Neural crest cell (in vitro differentiated cells): ENCODE data around the gene TMEM138. TPM values are rescaled to one million over a fixed set of nuclear protein-coding genes. Genes with fewer than 3 reads are reported as not detected.

Source experiments
- DNase-seq: peaks from one replicate; pipeline ENCODE4 v3.0.0; 2021; ENCODE audit warnings: low read depth, mixed read lengths, low spot score
- H3K27ac Mint-ChIP-seq: one replicate; pipeline ENCODE4 v1.8.0; 2021; ENCODE audit warnings: mild to moderate bottlenecking, mixed read lengths; ENCODE audit not compliant: unreplicated experiment
- H3K27me3 Mint-ChIP-seq: 2 replicates; pipeline ENCODE4 v1.8.0; 2021; ENCODE audit warnings: low read depth, mild to moderate bottlenecking, mixed read lengths
- H3K36me3 Mint-ChIP-seq: 2 replicates; pipeline ENCODE4 v1.8.0; 2021; ENCODE audit warnings: low read depth, mild to moderate bottlenecking, mixed read lengths
- H3K4me1 Mint-ChIP-seq: 2 replicates; pipeline ENCODE4 v1.8.0; 2021; ENCODE audit warnings: mixed read lengths
- H3K4me3 Mint-ChIP-seq: one replicate; pipeline ENCODE4 v1.8.0; 2021; ENCODE audit warnings: mild to moderate bottlenecking, mixed read lengths
- H3K9me3 Mint-ChIP-seq: 2 replicates; pipeline ENCODE4 v1.8.0; 2021; ENCODE audit warnings: mixed read lengths
- total RNA-seq: library from RNA; stranded (reverse); gene quantifications from 2 replicates; pipeline ENCODE4 v1.2.1, GENCODE V29; 2021
- TF ChIP-seq, protein P1 (sequence below): fragments of 200-600 bp; sonication (generic); conservative IDR thresholded peaks from 2 replicates; pipeline ENCODE4 v1.5.0; 2021; ENCODE audit warnings: antibody characterized with exemption, mild to moderate bottlenecking

Gene TMEM138
- total RNA-seq, 1 donor from 2014 or later: 47.8 TPM

DNA sequence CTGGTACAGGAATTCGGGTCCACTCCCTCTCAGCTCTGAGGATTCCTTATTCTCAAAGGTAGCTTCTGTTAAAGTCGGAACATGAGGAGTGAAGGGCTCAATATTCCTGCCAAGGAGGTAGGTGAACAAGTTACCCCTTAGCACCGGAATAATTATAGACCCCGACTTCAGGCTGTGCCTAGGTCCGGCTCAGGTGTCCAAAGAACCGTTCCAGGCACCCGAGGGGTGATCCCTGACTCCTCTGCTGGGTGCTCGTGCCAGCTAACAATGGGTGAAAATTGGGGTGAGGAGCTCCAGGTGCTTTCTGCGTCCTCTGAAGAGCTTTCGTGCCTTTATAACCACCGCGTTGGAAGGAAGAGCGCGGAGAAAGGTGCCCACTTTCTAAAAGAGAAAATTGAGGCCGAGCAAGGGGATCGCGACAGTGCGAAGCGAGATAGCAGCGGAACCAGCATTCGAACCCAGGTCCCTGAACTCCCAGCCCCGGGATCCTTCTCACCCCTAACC, 885 bp upstream of the TMEM138 start:
- H3K4me3 Mint-ChIP-seq: peak overlapping the region; percentile 100
- TF ChIP-seq, protein P1, sequence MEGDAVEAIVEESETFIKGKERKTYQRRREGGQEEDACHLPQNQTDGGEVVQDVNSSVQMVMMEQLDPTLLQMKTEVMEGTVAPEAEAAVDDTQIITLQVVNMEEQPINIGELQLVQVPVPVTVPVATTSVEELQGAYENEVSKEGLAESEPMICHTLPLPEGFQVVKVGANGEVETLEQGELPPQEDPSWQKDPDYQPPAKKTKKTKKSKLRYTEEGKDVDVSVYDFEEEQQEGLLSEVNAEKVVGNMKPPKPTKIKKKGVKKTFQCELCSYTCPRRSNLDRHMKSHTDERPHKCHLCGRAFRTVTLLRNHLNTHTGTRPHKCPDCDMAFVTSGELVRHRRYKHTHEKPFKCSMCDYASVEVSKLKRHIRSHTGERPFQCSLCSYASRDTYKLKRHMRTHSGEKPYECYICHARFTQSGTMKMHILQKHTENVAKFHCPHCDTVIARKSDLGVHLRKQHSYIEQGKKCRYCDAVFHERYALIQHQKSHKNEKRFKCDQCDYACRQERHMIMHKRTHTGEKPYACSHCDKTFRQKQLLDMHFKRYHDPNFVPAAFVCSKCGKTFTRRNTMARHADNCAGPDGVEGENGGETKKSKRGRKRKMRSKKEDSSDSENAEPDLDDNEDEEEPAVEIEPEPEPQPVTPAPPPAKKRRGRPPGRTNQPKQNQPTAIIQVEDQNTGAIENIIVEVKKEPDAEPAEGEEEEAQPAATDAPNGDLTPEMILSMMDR: no peak
- H3K27ac Mint-ChIP-seq: peak overlapping the region; percentile 99
- peaks cover 36% of the 10 kb centered on the region for H3K4me1 Mint-ChIP-seq
- no peak for DNase-seq
- no peaks in the 10 kb centered on the region for H3K27me3 Mint-ChIP-seq
- H3K36me3 Mint-ChIP-seq: peaks cover 2% of the 10 kb centered on the region
- no peaks in the 10 kb centered on the region for H3K9me3 Mint-ChIP-seq

DNA sequence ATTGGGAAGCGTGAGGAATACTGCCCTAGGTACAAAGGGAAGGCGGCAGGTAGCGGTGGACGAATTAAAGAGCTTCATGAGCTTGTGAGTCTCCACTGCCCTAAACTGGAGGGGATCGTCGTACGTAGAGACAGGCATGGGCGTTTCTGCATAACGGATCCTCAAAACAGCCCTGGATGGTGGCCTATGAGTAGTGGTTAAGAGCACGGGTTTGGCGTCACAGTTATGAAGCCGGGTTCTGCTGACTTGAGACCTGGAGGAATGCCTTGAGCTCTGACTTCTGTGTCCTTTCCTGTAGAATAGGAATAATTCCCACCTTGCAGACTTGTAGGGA, 335 bp downstream of the TMEM138 start:
- H3K4me1 Mint-ChIP-seq: peaks cover 36% of the 10 kb centered on the region
- TF ChIP-seq, protein P1: no peak
- H3K36me3 Mint-ChIP-seq: peaks cover 6% of the 10 kb centered on the region
- H3K27me3 Mint-ChIP-seq: no peaks in the 10 kb centered on the region
- no peak for DNase-seq
- no peaks in the 10 kb centered on the region for H3K9me3 Mint-ChIP-seq
- peak overlapping the region; percentile 99 for H3K27ac Mint-ChIP-seq
- peak overlapping the region; percentile 100 for H3K4me3 Mint-ChIP-seq

DNA sequence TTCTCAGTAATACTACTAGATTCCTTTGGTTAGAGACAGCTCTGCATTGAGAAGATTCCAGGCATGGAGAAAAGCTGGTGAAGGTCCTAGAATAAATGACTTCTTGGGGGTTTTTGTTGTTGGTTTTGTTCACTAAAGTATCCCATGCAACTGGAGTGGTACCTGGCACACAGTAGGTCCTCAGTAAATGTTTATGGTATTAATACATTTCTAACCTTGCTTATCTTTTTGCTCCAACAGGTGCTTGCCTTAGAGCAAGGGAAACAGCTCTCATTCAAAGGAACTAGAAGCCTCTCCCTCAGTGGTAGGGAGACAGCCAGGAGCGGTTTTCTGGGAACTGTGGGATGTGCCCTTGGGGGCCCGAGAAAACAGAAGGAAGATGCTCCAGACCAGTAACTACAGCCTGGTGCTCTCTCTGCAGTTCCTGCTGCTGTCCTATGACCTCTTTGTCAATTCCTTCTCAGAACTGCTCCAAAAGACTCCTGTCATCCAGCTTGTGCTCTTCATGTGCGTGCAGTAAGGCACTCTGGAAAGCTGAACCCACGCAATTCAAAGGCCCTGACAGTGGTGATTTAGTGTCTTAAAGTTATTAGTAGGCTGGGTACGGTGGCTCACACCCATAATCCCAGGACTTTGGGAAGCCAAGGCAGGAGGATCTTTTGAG, 2.0 kb downstream of the TMEM138 start:
- no peak overlapping the region for H3K27ac Mint-ChIP-seq
- peaks cover 14% of the 10 kb centered on the region for H3K36me3 Mint-ChIP-seq
- TF ChIP-seq, protein P1: no peak
- no peak for DNase-seq
- H3K27me3 Mint-ChIP-seq: no peaks in the 10 kb centered on the region
- no peaks in the 10 kb centered on the region for H3K9me3 Mint-ChIP-seq
- peaks cover 36% of the 10 kb centered on the region for H3K4me1 Mint-ChIP-seq
- peak overlapping the region; percentile 100 for H3K4me3 Mint-ChIP-seq

DNA sequence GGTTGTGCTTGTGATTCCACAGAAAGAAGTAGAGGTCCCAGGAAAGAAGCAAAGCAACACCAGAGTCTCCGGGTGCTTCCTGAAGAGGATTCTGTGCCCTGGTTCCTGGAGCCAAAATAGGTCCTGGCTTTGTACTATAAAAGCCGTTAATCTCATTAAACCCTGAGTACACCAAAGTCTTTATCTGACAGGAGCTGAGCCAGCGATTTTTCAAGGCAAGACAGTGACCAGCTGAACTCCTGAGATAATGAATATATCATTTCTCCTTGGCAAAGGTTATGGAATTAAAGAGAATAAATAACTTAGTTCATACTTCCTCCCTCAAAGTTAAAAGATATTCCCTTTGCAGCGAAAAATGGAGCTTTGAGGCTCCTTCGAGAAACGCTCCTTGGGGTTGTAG, 5.2 kb downstream of the TMEM138 start:
- peaks cover 15% of the 10 kb centered on the region for H3K4me1 Mint-ChIP-seq
- H3K4me3 Mint-ChIP-seq: no peak overlapping the region
- peaks cover 7% of the 10 kb centered on the region for H3K9me3 Mint-ChIP-seq
- H3K27me3 Mint-ChIP-seq: no peaks in the 10 kb centered on the region
- H3K27ac Mint-ChIP-seq: no peak overlapping the region
- TF ChIP-seq, protein P1: no peak
- no peak for DNase-seq
- H3K36me3 Mint-ChIP-seq: peaks cover 41% of the 10 kb centered on the region

DNA sequence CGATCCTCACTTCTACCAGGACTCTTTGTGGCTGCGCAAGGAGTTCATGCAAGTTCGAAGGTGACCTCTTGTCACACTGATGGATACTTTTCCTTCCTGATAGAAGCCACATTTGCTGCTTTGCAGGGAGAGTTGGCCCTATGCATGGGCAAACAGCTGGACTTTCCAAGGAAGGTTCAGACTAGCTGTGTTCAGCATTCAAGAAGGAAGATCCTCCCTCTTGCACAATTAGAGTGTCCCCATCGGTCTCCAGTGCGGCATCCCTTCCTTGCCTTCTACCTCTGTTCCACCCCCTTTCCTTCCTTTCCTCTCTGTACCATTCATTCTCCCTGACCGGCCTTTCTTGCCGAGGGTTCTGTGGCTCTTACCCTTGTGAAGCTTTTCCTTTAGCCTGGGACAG, 6.5 kb downstream of the TMEM138 start:
- H3K27me3 Mint-ChIP-seq: no peaks in the 10 kb centered on the region
- peaks cover 49% of the 10 kb centered on the region for H3K36me3 Mint-ChIP-seq
- no peak overlapping the region for H3K27ac Mint-ChIP-seq
- H3K4me1 Mint-ChIP-seq: peaks cover 3% of the 10 kb centered on the region
- H3K9me3 Mint-ChIP-seq: peaks cover 9% of the 10 kb centered on the region
- H3K4me3 Mint-ChIP-seq: peak overlapping the region; percentile 39
- DNase-seq: no peak
- TF ChIP-seq, protein P1: no peak
